D721Med (cell line): Measurements from ENCODE around the gene GPR55.

Experiments used
- DNase-seq: peaks from one replicate; pipeline ENCODE4 v3.0.0; 2011; ENCODE audit warnings: low spot score; ENCODE audit not compliant: insufficient read length
- FAIRE-seq: peaks from 2 replicates; lab custom pipeline; 2011; peaks lifted over from hg19 to GRCh38; lab: Jason Lieb, UNC
- CTCF ChIP-seq: IDR thresholded peaks from 2 replicates; pipeline ENCODE4 v1.5.1; 2012; ENCODE audit warnings: mild to moderate bottlenecking, control low read depth; ENCODE audit not compliant: insufficient read depth; ENCODE audit errors: missing control alignments

Gene GPR55

GRCh38 chr2:230877759-230878598, 47.1 kb downstream of the GPR55 start:
- no peak for TF ChIP-seq CTCF
- FAIRE-seq (no peak), DNase-seq (no peak)

GRCh38 chr2:230877116-230877758, 47.8 kb downstream of the GPR55 start:
- FAIRE-seq (no peak), DNase-seq (no peak)
- no peak for TF ChIP-seq CTCF

GRCh38 chr2:230875347-230876315, 49.4 kb downstream of the GPR55 start:
- no peak for FAIRE-seq

GRCh38 chr2:230874876-230875275, 50.2 kb downstream of the GPR55 start:
- TF ChIP-seq CTCF: no peak
- FAIRE-seq (no peak), DNase-seq (no peak)

More at GRCh38 chr2:230875347-230876315, 49.4 kb downstream of the GPR55 start:
- DNase-seq: no peak
- TF ChIP-seq CTCF: no peak

- FAIRE-seq (no peak), DNase-seq (no peak)
- no peak for TF ChIP-seq CTCF
Observed at GRCh38 chr2:230874456-230874855, 50.6 kb downstream of the GPR55 start.

- DNase-seq (no peak), FAIRE-seq (no peak)
- TF ChIP-seq CTCF: no peak
Observed at GRCh38 chr2:230873661-230874401, 51.2 kb downstream of the GPR55 start.
